Left lung (tissue), 10 donors: Measurements from ENCODE around the gene BZW2. TPM values are rescaled to one million over a fixed set of nuclear protein-coding genes. Genes with fewer than 3 reads are reported as not detected.

Experiments
- ATAC-seq: fragments of 200-7000 bp; cut with Tn5 transposase; one replicate; pipeline ENCODE4 v1.9.1; 2020; ENCODE audit warnings: moderate library complexity
- DNase-seq, 4 donors: peaks; one replicate each; pipeline ENCODE4 v3.0.0-alpha.2; 2013 to 2020
- H3K27ac ChIP-seq, 2 donors: fragments of 200-600 bp; sonication (generic) in 1 of 2; one replicate each; pipeline versions ENCODE4 v1.5.0 to v1.8.0; 2020 to 2021
- H3K27me3 ChIP-seq, 2 donors: fragments of 200-600 bp; sonication (generic) in 1 of 2; one replicate each; pipeline versions ENCODE4 v1.5.0 to v1.8.0; 2020 to 2021
- H3K36me3 ChIP-seq, 2 donors: fragments of 200-600 bp; sonication (generic) in 1 of 2; one replicate each; pipeline versions ENCODE4 v1.5.0 to v1.8.0; 2020 to 2021
- H3K4me1 ChIP-seq, 2 donors: fragments of 200-600 bp; one replicate each; pipeline ENCODE4 v1.8.0; 2021
- H3K4me3 ChIP-seq, 2 donors: fragments of 200-600 bp; sonication (generic) in 1 of 2; one replicate each; pipeline versions ENCODE4 v1.5.0 to v1.8.0; 2020 to 2021; ENCODE audit warnings: mild to moderate bottlenecking in 1 of 2
- H3K9me3 ChIP-seq, 2 donors: fragments of 200-600 bp; sonication (generic) in 1 of 2; one replicate each; pipeline versions ENCODE4 v1.5.0 to v1.8.0; 2020 to 2021
- CTCF ChIP-seq, 2 donors: fragments of 200-600 bp; sonication (generic) in 1 of 2; IDR thresholded peaks; one replicate each; pipeline versions ENCODE4 v1.5.0 to v1.8.0; 2021; ENCODE audit warnings: antibody characterized with exemption in 2 of 2
- intact Hi-C, 2 donors: fragments of 100-400 bp; cut with DNase I; formaldehyde crosslinking; loops; one replicate each; pipeline versions ENCODE4 v1.11.2 to v1.14.2; 2022
- polyA plus RNA-seq, 6 donors: library from polyadenylated mRNA; unstranded; fragments of 120-200 nt; gene quantifications; one replicate each; pipeline ENCODE4 v1.2.1, GENCODE V29; 2013; ENCODE audit not compliant: insufficient read length in 6 of 6
- total RNA-seq, 2 donors: library from RNA; stranded (reverse); fragmentation: NEBNext Ultra II Directional; extraction: Animal tissue kit (Norgen Biotek cat#: 25700); gene quantifications; one replicate each; pipeline ENCODE4 v1.2.1, GENCODE V29; 2021
- donor health status: DM: no; HTN: yes; CAD: no.
- donor health status: DM: no; HTN: no; CAD: no.

BZW2 gene
- total and polyA plus RNA-seq, 8 donors, result 39.7 to 88.9 (median 77.3) TPM

- no peak overlapping the region for H3K27ac ChIP-seq
- no peaks in the 10 kb centered on the region for H3K9me3 ChIP-seq
- no peak for TF ChIP-seq CTCF (IDR thresholded peaks at IDR 0.05)
- intact Hi-C loops, result no loop called here
- H3K4me3 ChIP-seq, result no peak overlapping the region
- peaks cover 0 to 6% of the 10 kb centered on the region in 2 donors for H3K36me3 ChIP-seq
- H3K27me3 ChIP-seq, result no peaks in the 10 kb centered on the region
- DNase-seq (no peak), ATAC-seq (no peak)
- H3K4me1 ChIP-seq, result no peaks in the 10 kb centered on the region
Observed at GRCh38 chr7:16711730-16712129, 65.7 kb downstream of the BZW2 start.

GRCh38 chr7:16712916-16713315 is 66.9 kb downstream of the BZW2 start:
- no peaks in the 10 kb centered on the region for H3K36me3 ChIP-seq
- DNase-seq (no peak), ATAC-seq (no peak)
- H3K27ac ChIP-seq, result no peak overlapping the region
- no peaks in the 10 kb centered on the region for H3K4me1 ChIP-seq
- no peaks in the 10 kb centered on the region for H3K9me3 ChIP-seq
- H3K27me3 ChIP-seq, result no peaks in the 10 kb centered on the region
- intact Hi-C loops, result no loop called here
- no peak for TF ChIP-seq CTCF (IDR thresholded peaks at IDR 0.05)
- H3K4me3 ChIP-seq, result no peak overlapping the region

- Histone ChIP-seq H3K27ac (no peak overlapping the region), H3K9me3 (no peaks in the 10 kb centered on the region)
Observed at GRCh38 chr7:16715928-16716327, 69.9 kb downstream of the BZW2 start.

GRCh38 chr7:16718111-16718656 is 72.2 kb downstream of the BZW2 start:
- TF ChIP-seq CTCF (IDR thresholded peaks at IDR 0.05), result no peak
- no peaks in the 10 kb centered on the region for H3K4me1 ChIP-seq
- no peaks in the 10 kb centered on the region for H3K36me3 ChIP-seq
- no peaks in the 10 kb centered on the region for H3K27me3 ChIP-seq
- no peak overlapping the region for H3K27ac ChIP-seq
- H3K9me3 ChIP-seq, result no peaks in the 10 kb centered on the region
- DNase-seq (no peak), ATAC-seq (no peak)
- H3K4me3 ChIP-seq, result no peak overlapping the region
- intact Hi-C loops, result no loop called here

More at GRCh38 chr7:16715928-16716327, 69.9 kb downstream of the BZW2 start:
- TF ChIP-seq CTCF (IDR thresholded peaks at IDR 0.05), result no peak
- no peaks in the 10 kb centered on the region for H3K4me1 ChIP-seq
- ATAC-seq, result no peak
- intact Hi-C loops, result no loop called here
- no peaks in the 10 kb centered on the region for H3K36me3 ChIP-seq
- no peaks in the 10 kb centered on the region for H3K27me3 ChIP-seq
- H3K4me3 ChIP-seq, result no peak overlapping the region
- no peak for DNase-seq

DNA sequence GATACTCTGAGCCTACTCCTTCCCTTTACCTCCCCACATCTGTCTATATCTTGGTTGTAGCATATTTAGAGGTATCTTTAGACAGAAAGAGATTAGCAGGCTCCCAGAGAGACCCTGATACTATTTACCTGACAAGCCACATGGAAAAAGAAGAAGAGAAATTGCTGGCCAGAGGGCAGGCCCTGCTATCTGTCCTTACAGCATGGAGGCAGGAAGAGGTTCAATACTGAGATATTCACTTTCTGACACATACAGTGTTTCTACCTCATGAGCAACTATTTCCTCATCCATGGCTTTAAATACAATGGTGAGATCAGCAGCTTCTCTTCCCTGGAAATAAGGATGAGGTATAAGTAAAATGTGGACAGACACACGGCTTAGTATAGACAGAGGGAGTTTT is 73.7 kb downstream of the BZW2 start:
- TF ChIP-seq CTCF (IDR thresholded peaks at IDR 0.05), result no peak
- Histone ChIP-seq H3K4me3 (no peak overlapping the region), H3K9me3 (no peaks in the 10 kb centered on the region), H3K27me3 (no peaks in the 10 kb centered on the region), H3K27ac (no peak overlapping the region), H3K36me3 (no peaks in the 10 kb centered on the region), H3K4me1 (no peaks in the 10 kb centered on the region)
- DNase-seq (no peak), ATAC-seq (no peak)
- intact Hi-C loops, result no loop called here
